PC-3 (cell line): ENCODE results near the gene DPH6.
A peak's percentile ranks its signal among the peaks of the same experiment; 100 is the strongest.

Experiments
- EZH2 ChIP-seq: fragments of 300-600 bp; sonication (generic); IDR thresholded peaks from one replicate; pipeline ENCODE4 v1.6.1; 2017; ENCODE audit warnings: antibody characterized with exemption, mild to moderate bottlenecking, low read length; ENCODE audit not compliant: unreplicated experiment
- EZH2phosphoT487 ChIP-seq: fragments of 300-600 bp; sonication (generic); IDR thresholded peaks from 2 replicates; pipeline ENCODE4 v1.6.1; 2018; ENCODE audit warnings: mild to moderate bottlenecking, antibody characterized with exemption, low read length, borderline replicate concordance
- TF ChIP-seq, protein P1 (sequence below): fragments of 300-600 bp; sonication (generic); conservative IDR thresholded peaks from 2 replicates; pipeline ENCODE4 v1.5.1; 2017; ENCODE audit warnings: antibody characterized with exemption, low read depth, mild to moderate bottlenecking, low read length

DNA sequence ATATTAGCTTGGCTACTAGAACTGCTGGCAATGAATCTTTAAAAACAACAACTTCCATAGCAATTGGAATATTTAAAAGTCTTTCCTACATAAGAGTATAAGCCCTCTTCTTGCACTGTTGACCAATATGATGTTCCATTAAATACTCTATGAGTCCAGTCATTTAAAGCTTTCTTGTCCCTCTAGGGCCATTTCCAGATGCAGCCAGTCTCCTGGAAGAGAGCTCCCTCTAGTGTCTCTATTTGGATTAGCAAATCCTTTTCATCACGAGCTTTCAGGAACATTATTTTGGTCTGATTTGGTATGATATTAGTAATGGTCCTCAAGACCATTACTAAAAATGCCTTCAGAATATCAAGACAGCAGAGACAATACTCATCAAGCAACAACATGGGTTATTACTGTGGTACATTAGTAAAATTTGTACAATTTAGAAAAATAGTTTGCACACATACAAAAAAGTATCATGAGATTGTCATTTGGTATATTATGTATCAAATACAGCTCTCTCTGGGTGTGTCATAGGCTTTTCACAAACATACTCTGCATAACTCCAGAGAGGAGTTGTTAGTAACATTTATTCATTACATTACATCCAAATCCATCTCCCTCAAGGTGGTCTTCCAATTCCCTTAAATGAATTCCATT, 101.3 kb downstream of the DPH6 start:
- TF ChIP-seq, protein P1, sequence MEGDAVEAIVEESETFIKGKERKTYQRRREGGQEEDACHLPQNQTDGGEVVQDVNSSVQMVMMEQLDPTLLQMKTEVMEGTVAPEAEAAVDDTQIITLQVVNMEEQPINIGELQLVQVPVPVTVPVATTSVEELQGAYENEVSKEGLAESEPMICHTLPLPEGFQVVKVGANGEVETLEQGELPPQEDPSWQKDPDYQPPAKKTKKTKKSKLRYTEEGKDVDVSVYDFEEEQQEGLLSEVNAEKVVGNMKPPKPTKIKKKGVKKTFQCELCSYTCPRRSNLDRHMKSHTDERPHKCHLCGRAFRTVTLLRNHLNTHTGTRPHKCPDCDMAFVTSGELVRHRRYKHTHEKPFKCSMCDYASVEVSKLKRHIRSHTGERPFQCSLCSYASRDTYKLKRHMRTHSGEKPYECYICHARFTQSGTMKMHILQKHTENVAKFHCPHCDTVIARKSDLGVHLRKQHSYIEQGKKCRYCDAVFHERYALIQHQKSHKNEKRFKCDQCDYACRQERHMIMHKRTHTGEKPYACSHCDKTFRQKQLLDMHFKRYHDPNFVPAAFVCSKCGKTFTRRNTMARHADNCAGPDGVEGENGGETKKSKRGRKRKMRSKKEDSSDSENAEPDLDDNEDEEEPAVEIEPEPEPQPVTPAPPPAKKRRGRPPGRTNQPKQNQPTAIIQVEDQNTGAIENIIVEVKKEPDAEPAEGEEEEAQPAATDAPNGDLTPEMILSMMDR: peak; percentile 93
- TF ChIP-seq EZH2phosphoT487 (no peak), EZH2 (no peak)
